Right kidney (tissue), 1 donor: Measurements from ENCODE around the gene PCDHGB4.
"Not testable (repeated sequence)": the region's sequence is repeated elsewhere in the genome, so short reads cannot be mapped to it uniquely, and the experiment has no call there.

Experiments
- DNase-seq: peaks from one replicate; pipeline ENCODE4 v3.0.0-alpha.2; 2016

The PCDHGB4 gene

GRCh38 chr5:141430332-141431113 lies 43.0 kb downstream of the PCDHGB4 start, which contains the start of gene PCDHGA12:
PCDHGA12 (plus strand) TSS chr5:141430507; CDS start chr5:141430760, 253 bp downstream.
- no peak for DNase-seq

GRCh38 chr5:141431286-141431685 lies 43.8 kb downstream of the PCDHGB4 start:
- DNase-seq, result no peak

DNA sequence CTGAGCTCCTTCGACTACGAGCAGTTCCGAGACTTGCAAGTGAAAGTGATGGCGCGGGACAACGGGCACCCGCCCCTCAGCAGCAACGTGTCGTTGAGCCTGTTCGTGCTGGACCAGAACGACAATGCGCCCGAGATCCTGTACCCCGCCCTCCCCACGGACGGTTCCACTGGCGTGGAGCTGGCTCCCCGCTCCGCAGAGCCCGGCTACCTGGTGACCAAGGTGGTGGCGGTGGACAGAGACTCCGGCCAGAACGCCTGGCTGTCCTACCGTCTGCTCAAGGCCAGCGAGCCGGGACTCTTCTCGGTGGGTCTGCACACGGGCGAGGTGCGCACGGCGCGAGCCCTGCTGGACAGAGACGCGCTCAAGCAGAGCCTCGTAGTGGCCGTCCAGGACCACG lies 44.8 kb downstream of the PCDHGB4 start:
- not testable (repeated sequence) for DNase-seq

GRCh38 chr5:141432726-141433125 lies 45.2 kb downstream of the PCDHGB4 start:
- DNase-seq, result not testable (repeated sequence)

DNA sequence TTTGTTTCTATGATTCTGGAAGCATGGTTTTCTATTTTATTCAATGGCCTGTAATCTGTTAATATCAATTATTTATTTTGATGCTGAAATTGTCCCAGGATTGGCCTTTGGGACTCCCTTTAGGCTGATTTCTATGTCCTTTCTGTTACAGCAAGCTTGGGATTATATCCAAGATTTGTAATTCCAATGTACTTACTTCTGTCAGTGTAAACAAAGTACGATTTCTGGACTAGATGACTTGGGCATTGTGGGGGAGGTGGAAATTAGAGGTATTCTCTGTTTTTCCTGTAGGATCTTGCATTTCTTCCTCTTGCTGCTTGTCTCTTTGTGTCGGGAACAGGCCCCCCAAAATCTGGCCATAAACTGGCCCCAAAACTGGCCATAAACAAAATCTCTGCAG lies 46.5 kb downstream of the PCDHGB4 start:
- no peak for DNase-seq

DNA sequence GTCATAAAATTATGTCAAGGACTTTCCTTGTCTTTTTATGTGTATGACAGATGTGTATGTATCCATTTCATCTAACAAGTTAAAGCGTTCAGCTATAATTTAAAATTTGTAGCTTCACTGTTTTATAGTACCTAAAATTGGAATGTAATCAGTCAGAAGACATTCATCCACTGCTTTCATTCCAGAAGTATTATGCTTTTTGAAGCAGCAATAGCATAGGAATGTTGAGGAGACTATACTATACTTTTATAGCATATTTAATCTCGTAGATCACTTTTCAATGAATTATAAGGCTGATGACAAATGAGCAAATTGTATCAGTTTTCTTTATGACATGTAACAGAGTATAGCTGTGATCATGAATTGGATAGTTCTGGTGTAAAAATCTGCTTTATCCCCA lies 49.7 kb downstream of the PCDHGB4 start:
- DNase-seq, result no peak

GRCh38 chr5:141439411-141440141 lies 52.1 kb downstream of the PCDHGB4 start:
- DNase-seq, result no peak
